ENCODE results near the gene OPHN1.

GRCh38 chrX:68402094-68402493 is 31.2 kb downstream of the OPHN1 start:
- TF ChIP-seq GATA2 (IDR thresholded peaks at IDR 0.05; ENCODE audit: low read depth, low read length): no peak
- TF ChIP-seq GATA3 (IDR thresholded peaks at IDR 0.05; ENCODE audit: low read depth, low read length): no peak

Data from SH-SY5Y (cell line).